Astrocyte (in vitro differentiated cells and primary cell): ENCODE data around the gene PCBP2. TPM values are rescaled to one million over a fixed set of nuclear protein-coding genes. Genes with fewer than 3 reads are reported as not detected.

Experiments used
- DNase-seq: peaks from one replicate; pipeline ENCODE4 v3.0.0-alpha.2; 2010; ENCODE audit warnings: low read depth
- FAIRE-seq: peaks from 2 replicates; lab custom pipeline; 2011; peaks lifted over from hg19 to GRCh38; lab: Jason Lieb, UNC
- H2AFZ ChIP-seq: 2 replicates; pipeline ENCODE4 v1.6.0; 2012; ENCODE audit warnings: low read depth, low read length, inconsistent platforms
- H3K27ac ChIP-seq: 2 replicates; pipeline ENCODE4 v1.5.1; 2011; ENCODE audit warnings: low read depth, low read length, inconsistent platforms
- H3K27me3 ChIP-seq: 2 replicates; pipeline ENCODE4 v1.6.0; 2011; ENCODE audit warnings: low read length, inconsistent platforms; ENCODE audit not compliant: insufficient read depth
- H3K36me3 ChIP-seq: 2 replicates; pipeline ENCODE4 v1.5.1; 2011; ENCODE audit warnings: low read length, inconsistent platforms; ENCODE audit not compliant: insufficient read depth
- H3K4me1 ChIP-seq: 2 replicates; pipeline ENCODE4 v1.5.1; 2011; ENCODE audit warnings: low read length, inconsistent platforms; ENCODE audit not compliant: insufficient read depth
- H3K4me2 ChIP-seq: 2 replicates; pipeline ENCODE4 v1.6.0; 2012; ENCODE audit warnings: low read length, inconsistent platforms
- H3K4me3 ChIP-seq: 2 replicates; pipeline ENCODE4 v1.5.1; 2011; ENCODE audit warnings: low read depth, mild to moderate bottlenecking, low read length, inconsistent platforms; ENCODE audit not compliant: insufficient read depth
- H3K79me2 ChIP-seq: 2 replicates; pipeline ENCODE4 v1.6.0; 2012; ENCODE audit warnings: mild to moderate bottlenecking, low read length, inconsistent platforms; ENCODE audit not compliant: insufficient read depth
- H3K9ac ChIP-seq: 2 replicates; pipeline ENCODE4 v1.6.0; 2012; ENCODE audit warnings: mild to moderate bottlenecking, low read length, inconsistent platforms
- H3K9me3 ChIP-seq: 2 replicates; pipeline ENCODE4 v1.5.1; 2012; ENCODE audit warnings: low read depth, mild to moderate bottlenecking, low read length, inconsistent platforms; ENCODE audit not compliant: insufficient read depth
- H4K20me1 ChIP-seq: 2 replicates; pipeline ENCODE4 v1.6.0; 2012; ENCODE audit warnings: low read length, inconsistent platforms; ENCODE audit not compliant: insufficient read depth
- H3K27ac Mint-ChIP-seq: one replicate; pipeline ENCODE4 v1.8.0; 2021; ENCODE audit warnings: mild to moderate bottlenecking, mixed read lengths; ENCODE audit not compliant: unreplicated experiment
- H3K27me3 Mint-ChIP-seq: one replicate; pipeline ENCODE4 v1.8.0; 2021; ENCODE audit warnings: low read depth, mixed read lengths; ENCODE audit not compliant: unreplicated experiment
- H3K36me3 Mint-ChIP-seq: one replicate; pipeline ENCODE4 v1.8.0; 2021; ENCODE audit warnings: low read depth, mixed read lengths; ENCODE audit not compliant: unreplicated experiment
- H3K4me1 Mint-ChIP-seq: one replicate; pipeline ENCODE4 v1.8.0; 2021; ENCODE audit warnings: low read depth, mixed read lengths; ENCODE audit not compliant: unreplicated experiment
- H3K4me3 Mint-ChIP-seq: one replicate; pipeline ENCODE4 v1.8.0; 2021; ENCODE audit warnings: mild to moderate bottlenecking, moderate library complexity, mixed read lengths; ENCODE audit not compliant: unreplicated experiment
- H3K9me3 Mint-ChIP-seq: one replicate; pipeline ENCODE4 v1.8.0; 2021; ENCODE audit warnings: mild to moderate bottlenecking, mixed read lengths; ENCODE audit not compliant: unreplicated experiment
- EZH2 ChIP-seq: IDR thresholded peaks from 2 replicates; pipeline ENCODE4 v1.6.1; 2012; ENCODE audit warnings: mild to moderate bottlenecking, low read length, inconsistent platforms; ENCODE audit not compliant: insufficient read depth
- total RNA-seq: library from RNA; stranded (reverse); gene quantifications from 2 replicates; pipeline ENCODE4 v1.2.1, GENCODE V29; 2021
- TF ChIP-seq, protein P1 (sequence below): IDR thresholded peaks from 2 replicates; pipeline ENCODE4 v1.5.1; 2011; ENCODE audit warnings: low read depth, mild to moderate bottlenecking, inconsistent platforms, low read length, moderate library complexity; ENCODE audit not compliant: insufficient read depth

Gene PCBP2
- total RNA-seq, 1 donor from 2014 or later = 733 TPM

DNA sequence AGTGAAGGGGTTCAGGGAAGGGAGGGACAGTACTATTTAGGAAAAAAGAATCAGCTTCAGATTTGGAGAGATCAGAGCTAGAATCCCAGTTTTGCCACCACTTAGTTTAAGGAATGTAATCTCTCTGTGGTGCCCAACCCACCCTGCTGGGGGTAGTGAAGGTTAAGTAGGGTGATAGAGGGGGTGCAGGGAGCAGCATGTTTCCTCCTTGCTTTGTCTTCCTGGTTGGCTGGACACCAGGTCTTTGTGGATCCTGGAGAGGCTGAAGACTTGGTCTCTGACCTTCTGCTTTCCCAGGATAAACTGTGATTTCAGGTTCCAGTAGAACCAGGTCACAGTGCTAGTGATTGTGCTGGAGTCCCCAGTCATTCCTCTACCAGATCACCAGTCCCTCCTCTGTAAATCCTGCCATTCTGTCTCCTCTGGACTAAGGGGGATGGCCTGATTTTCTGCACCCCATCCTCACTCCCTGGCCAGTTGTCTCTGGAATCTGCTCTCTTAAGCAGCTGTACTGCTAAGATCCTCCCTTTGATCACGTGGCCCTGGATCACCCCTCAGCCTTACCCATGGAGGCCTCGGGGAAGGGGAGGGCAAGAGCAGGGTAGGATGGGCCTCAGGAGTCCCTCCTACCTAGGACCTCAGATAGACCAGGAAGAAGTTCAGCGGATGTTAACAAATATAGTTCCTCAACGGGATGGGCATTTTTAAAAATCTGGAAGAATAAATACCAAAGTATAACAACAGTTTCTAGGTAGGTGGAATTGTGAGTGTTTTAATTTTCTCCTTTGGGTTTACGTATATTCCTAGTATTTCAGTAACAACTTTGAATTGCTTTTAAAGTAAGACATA, 44.2 kb downstream of the PCBP2 start:
- Histone ChIP-seq H3K4me1 (peaks cover 28% of the 10 kb centered on the region), H3K36me3 (no peaks in the 10 kb centered on the region), H3K9ac (no peak overlapping the region), H4K20me1 (peaks cover 16% of the 10 kb centered on the region), H3K27ac (no peak overlapping the region), H3K4me3 (no peak overlapping the region), H3K27me3 (no peaks in the 10 kb centered on the region), H3K4me2 (no peak overlapping the region), H3K9me3 (no peaks in the 10 kb centered on the region), H3K79me2 (peaks cover 42% of the 10 kb centered on the region), H2AFZ (no peak overlapping the region)
- no peak for TF ChIP-seq EZH2
- TF ChIP-seq, protein P1, sequence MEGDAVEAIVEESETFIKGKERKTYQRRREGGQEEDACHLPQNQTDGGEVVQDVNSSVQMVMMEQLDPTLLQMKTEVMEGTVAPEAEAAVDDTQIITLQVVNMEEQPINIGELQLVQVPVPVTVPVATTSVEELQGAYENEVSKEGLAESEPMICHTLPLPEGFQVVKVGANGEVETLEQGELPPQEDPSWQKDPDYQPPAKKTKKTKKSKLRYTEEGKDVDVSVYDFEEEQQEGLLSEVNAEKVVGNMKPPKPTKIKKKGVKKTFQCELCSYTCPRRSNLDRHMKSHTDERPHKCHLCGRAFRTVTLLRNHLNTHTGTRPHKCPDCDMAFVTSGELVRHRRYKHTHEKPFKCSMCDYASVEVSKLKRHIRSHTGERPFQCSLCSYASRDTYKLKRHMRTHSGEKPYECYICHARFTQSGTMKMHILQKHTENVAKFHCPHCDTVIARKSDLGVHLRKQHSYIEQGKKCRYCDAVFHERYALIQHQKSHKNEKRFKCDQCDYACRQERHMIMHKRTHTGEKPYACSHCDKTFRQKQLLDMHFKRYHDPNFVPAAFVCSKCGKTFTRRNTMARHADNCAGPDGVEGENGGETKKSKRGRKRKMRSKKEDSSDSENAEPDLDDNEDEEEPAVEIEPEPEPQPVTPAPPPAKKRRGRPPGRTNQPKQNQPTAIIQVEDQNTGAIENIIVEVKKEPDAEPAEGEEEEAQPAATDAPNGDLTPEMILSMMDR = no peak
- Mint-ChIP-seq H3K36me3 (peaks cover 2% of the 10 kb centered on the region), H3K27ac (peak overlapping the region; percentile 62), H3K27me3 (no peaks in the 10 kb centered on the region), H3K9me3 (no peaks in the 10 kb centered on the region), H3K4me1 (peaks cover 25% of the 10 kb centered on the region), H3K4me3 (peak overlapping the region; percentile 74)
- DNase-seq = no peak
- FAIRE-seq = no peak

GRCh38 chr12:53496752-53497032, 44.8 kb downstream of the PCBP2 start:
- Mint-ChIP-seq H3K4me3 (peak overlapping the region; percentile 74), H3K9me3 (no peaks in the 10 kb centered on the region), H3K4me1 (peaks cover 25% of the 10 kb centered on the region), H3K27me3 (no peaks in the 10 kb centered on the region), H3K36me3 (peaks cover 2% of the 10 kb centered on the region), H3K27ac (peak overlapping the region; percentile 9)
- H3K4me1 ChIP-seq = peaks cover 32% of the 10 kb centered on the region
- TF ChIP-seq, protein P1 = no peak
- no peak for TF ChIP-seq EZH2
- H3K79me2 ChIP-seq = peaks cover 43% of the 10 kb centered on the region
- no peak for DNase-seq
- no peak overlapping the region for H3K27ac ChIP-seq
- H3K36me3 ChIP-seq = no peaks in the 10 kb centered on the region
- H4K20me1 ChIP-seq = peaks cover 16% of the 10 kb centered on the region
- H3K9ac ChIP-seq = no peak overlapping the region
- H2AFZ ChIP-seq = no peak overlapping the region
- no peaks in the 10 kb centered on the region for H3K27me3 ChIP-seq
- no peak overlapping the region for H3K4me2 ChIP-seq
- no peaks in the 10 kb centered on the region for H3K9me3 ChIP-seq
- H3K4me3 ChIP-seq = no peak overlapping the region
- FAIRE-seq = no peak

GRCh38 chr12:53497461-53497860, 45.6 kb downstream of the PCBP2 start:
- TF ChIP-seq, protein P1 = no peak
- TF ChIP-seq EZH2 = no peak
- H3K79me2 ChIP-seq = peaks cover 46% of the 10 kb centered on the region
- H4K20me1 ChIP-seq = peaks cover 16% of the 10 kb centered on the region
- no peaks in the 10 kb centered on the region for H3K9me3 Mint-ChIP-seq
- peaks cover 2% of the 10 kb centered on the region for H3K36me3 Mint-ChIP-seq
- DNase-seq (no peak), FAIRE-seq (no peak)
- peaks cover 27% of the 10 kb centered on the region for H3K4me1 Mint-ChIP-seq
- no peak overlapping the region for H2AFZ ChIP-seq
- H3K27ac ChIP-seq = no peak overlapping the region
- no peaks in the 10 kb centered on the region for H3K27me3 Mint-ChIP-seq
- H3K9me3 ChIP-seq = no peaks in the 10 kb centered on the region
- no peak overlapping the region for H3K9ac ChIP-seq
- H3K4me1 ChIP-seq = peaks cover 33% of the 10 kb centered on the region
- no peaks in the 10 kb centered on the region for H3K27me3 ChIP-seq
- H3K36me3 ChIP-seq = no peaks in the 10 kb centered on the region
- no peak overlapping the region for H3K4me3 ChIP-seq
- H3K4me2 ChIP-seq = no peak overlapping the region
- H3K4me3 Mint-ChIP-seq = no peak overlapping the region
- no peak overlapping the region for H3K27ac Mint-ChIP-seq
